GM21723 (cell line): ENCODE data around the gene NFIL3.

Experiments
- ATAC-seq: cut with Tn5 transposase; IDR thresholded peaks from one replicate; pipeline ENCODE4 v1.9.1; 2021; ENCODE audit warnings: mild to moderate bottlenecking, moderate library complexity; ENCODE audit not compliant: unreplicated experiment

The NFIL3 gene

GRCh38 chr9:91422758-91423711, 597 bp downstream of the NFIL3 start:
- peak; percentile 45 for ATAC-seq

- no peak for ATAC-seq
Observed at GRCh38 chr9:91421971-91422757, 1.5 kb downstream of the NFIL3 start.

GRCh38 chr9:91421128-91421765, 2.4 kb downstream of the NFIL3 start:
- ATAC-seq, result no peak

- no peak for ATAC-seq
Observed at GRCh38 chr9:91420501-91421127, 3.0 kb downstream of the NFIL3 start.

GRCh38 chr9:91419222-91420191, 4.1 kb downstream of the NFIL3 start:
- no peak for ATAC-seq

- no peak for ATAC-seq
Observed at GRCh38 chr9:91418215-91418610, 5.4 kb downstream of the NFIL3 start.

- no peak for ATAC-seq
Observed at GRCh38 chr9:91417602-91418214, 5.9 kb downstream of the NFIL3 start.

- ATAC-seq, result no peak
Observed at GRCh38 chr9:91416096-91416712, 7.4 kb downstream of the NFIL3 start.

- peak; percentile 87 for ATAC-seq
Observed at GRCh38 chr9:91415290-91415689, 8.3 kb downstream of the NFIL3 start.

GRCh38 chr9:91412941-91413340, 10.7 kb downstream of the NFIL3 start:
- ATAC-seq, result no peak

GRCh38 chr9:91411096-91411771, 12.4 kb downstream of the NFIL3 start:
- ATAC-seq, result no peak

- ATAC-seq, result no peak
Observed at GRCh38 chr9:91410161-91410560, 13.5 kb downstream of the NFIL3 start.

- ATAC-seq, result no peak
Observed at GRCh38 chr9:91408475-91408874, 15.2 kb downstream of the NFIL3 start.

- no peak for ATAC-seq
Observed at GRCh38 chr9:91407580-91408318, 15.9 kb downstream of the NFIL3 start.

- ATAC-seq, result no peak
Observed at GRCh38 chr9:91405343-91406077, 18.1 kb downstream of the NFIL3 start.

- ATAC-seq, result no peak
Observed at GRCh38 chr9:91403665-91404543, 19.7 kb downstream of the NFIL3 start.
